GM21825 (cell line): ENCODE data around the gene CD80.

Experiments used
- ATAC-seq: cut with Tn5 transposase; IDR thresholded peaks from one replicate; pipeline ENCODE4 v1.9.1; 2021; ENCODE audit warnings: mild to moderate bottlenecking, moderate library complexity; ENCODE audit not compliant: unreplicated experiment

The CD80 gene

GRCh38 chr3:119550192-119550910, 9.1 kb downstream of the CD80 start:
- peak; percentile 35 for ATAC-seq

- ATAC-seq, result no peak
Observed at GRCh38 chr3:119548341-119548740, 11.1 kb downstream of the CD80 start.

GRCh38 chr3:119547227-119547626, 12.2 kb downstream of the CD80 start:
- ATAC-seq, result no peak

- ATAC-seq, result no peak
Observed at GRCh38 chr3:119543147-119543546, 16.3 kb downstream of the CD80 start.

- peak; percentile 30 for ATAC-seq
Observed at GRCh38 chr3:119542168-119542767, 17.1 kb downstream of the CD80 start.

GRCh38 chr3:119541547-119541946, 17.9 kb downstream of the CD80 start:
- ATAC-seq, result no peak

GRCh38 chr3:119538772-119539171, 20.6 kb downstream of the CD80 start:
- no peak for ATAC-seq

- no peak for ATAC-seq
Observed at GRCh38 chr3:119536757-119537156, 22.7 kb downstream of the CD80 start.

- no peak for ATAC-seq
Observed at GRCh38 chr3:119534296-119534695, 25.1 kb downstream of the CD80 start.

GRCh38 chr3:119531151-119531550, 28.3 kb downstream of the CD80 start:
- no peak for ATAC-seq

GRCh38 chr3:119530456-119530855, 29.0 kb downstream of the CD80 start:
- no peak for ATAC-seq

- ATAC-seq, result no peak
Observed at GRCh38 chr3:119529883-119530282, 29.5 kb downstream of the CD80 start.

- ATAC-seq, result no peak
Observed at GRCh38 chr3:119527714-119528113, 31.7 kb downstream of the CD80 start.

GRCh38 chr3:119524931-119525662, 34.3 kb downstream of the CD80 start:
- ATAC-seq, result no peak

GRCh38 chr3:119518026-119518425, 41.4 kb downstream of the CD80 start:
- ATAC-seq, result no peak

- no peak for ATAC-seq
Observed at GRCh38 chr3:119517112-119517511, 42.3 kb downstream of the CD80 start.

- no peak for ATAC-seq
Observed at GRCh38 chr3:119514637-119515036, 44.8 kb downstream of the CD80 start.

GRCh38 chr3:119510690-119511089, 48.7 kb downstream of the CD80 start:
- ATAC-seq, result no peak

GRCh38 chr3:119508172-119508845, 51.1 kb downstream of the CD80 start:
- ATAC-seq, result peak; percentile 71

- ATAC-seq, result no peak
Observed at GRCh38 chr3:119507404-119507803, 52.0 kb downstream of the CD80 start.

GRCh38 chr3:119506631-119507030, 52.8 kb downstream of the CD80 start:
- ATAC-seq, result no peak
